DOHH2 (cell line): ENCODE data around the gene TBL2.
"Not testable (repeated sequence)": the region's sequence is repeated elsewhere in the genome, so short reads cannot be mapped to it uniquely, and the experiment has no call there.

Experiments used
- H3F3A ChIP-seq: fragments of 200-600 bp; sonication (generic), shearing (Covaris generic); 2 replicates; pipeline ENCODE4 v1.6.0; 2016; ENCODE audit warnings: antibody characterized with exemption, mild to moderate bottlenecking; ENCODE audit not compliant: control insufficient read depth, insufficient read depth
- H3K27ac ChIP-seq: fragments of 200-600 bp; sonication (generic); 2 replicates; pipeline ENCODE4 v1.5.1; 2014; ENCODE audit warnings: low read depth, mild to moderate bottlenecking, low read length, moderate library complexity
- H3K27me3 ChIP-seq: fragments of 200-600 bp; sonication (generic); 2 replicates; pipeline ENCODE4 v1.6.1; 2014; ENCODE audit warnings: mild to moderate bottlenecking, low read length, mixed read lengths; ENCODE audit not compliant: control insufficient read depth
- H3K36me3 ChIP-seq: fragments of 200-600 bp; sonication (generic); 2 replicates; pipeline ENCODE4 v1.6.1; 2014; ENCODE audit warnings: mild to moderate bottlenecking, low read length, moderate library complexity, mixed read lengths; ENCODE audit not compliant: control insufficient read depth
- H3K4me1 ChIP-seq: fragments of 200-600 bp; sonication (generic); 2 replicates; pipeline ENCODE4 v1.6.1; 2014; ENCODE audit warnings: mild to moderate bottlenecking, low read length, mixed read lengths; ENCODE audit not compliant: control insufficient read depth
- H3K4me2 ChIP-seq: fragments of 200-600 bp; sonication (generic); 2 replicates; pipeline ENCODE4 v1.6.0; 2014; ENCODE audit warnings: mild to moderate bottlenecking, low read length, moderate library complexity
- H3K4me3 ChIP-seq: fragments of 200-600 bp; sonication (generic); 2 replicates; pipeline ENCODE4 v1.5.1; 2014; ENCODE audit warnings: mild to moderate bottlenecking, low read length, mixed read lengths
- H3K79me2 ChIP-seq: fragments of 200-600 bp; sonication (generic); 2 replicates; pipeline ENCODE4 v1.6.1; 2014; ENCODE audit warnings: mild to moderate bottlenecking, low read length, mixed read lengths; ENCODE audit not compliant: control insufficient read depth
- H3K9me2 ChIP-seq: fragments of 200-600 bp; sonication (generic); replicated peaks from 2 replicates; pipeline ENCODE4 v1.6.1; 2014; ENCODE audit warnings: mild to moderate bottlenecking, low read length, mixed read lengths; ENCODE audit not compliant: control insufficient read depth
- H3K9me3 ChIP-seq: fragments of 200-600 bp; sonication (generic); 2 replicates; pipeline ENCODE4 v1.6.1; 2014; ENCODE audit warnings: antibody characterized with exemption, low read length, mixed read lengths; ENCODE audit not compliant: control insufficient read depth, insufficient read depth
- H4K20me1 ChIP-seq: fragments of 200-600 bp; sonication (generic); 2 replicates; pipeline ENCODE4 v1.6.0; 2014; ENCODE audit warnings: low read depth, mild to moderate bottlenecking, antibody characterized with exemption, low read length, moderate library complexity; ENCODE audit not compliant: control insufficient read depth, insufficient read depth
- CTCF ChIP-seq: fragments of 200-600 bp; sonication (generic); IDR thresholded peaks from one replicate; pipeline ENCODE4 v1.5.1; 2014; ENCODE audit warnings: antibody characterized with exemption, mild to moderate bottlenecking, low read depth, low read length; ENCODE audit not compliant: poor library complexity, severe bottlenecking
- EZH2phosphoT487 ChIP-seq: fragments of 200-600 bp; sonication (generic); IDR thresholded peaks from 2 replicates; pipeline ENCODE4 v1.6.1; 2017; ENCODE audit warnings: borderline replicate concordance, mild to moderate bottlenecking, antibody characterized with exemption, low read length, moderate library complexity, mixed read lengths

TBL2 gene

DNA sequence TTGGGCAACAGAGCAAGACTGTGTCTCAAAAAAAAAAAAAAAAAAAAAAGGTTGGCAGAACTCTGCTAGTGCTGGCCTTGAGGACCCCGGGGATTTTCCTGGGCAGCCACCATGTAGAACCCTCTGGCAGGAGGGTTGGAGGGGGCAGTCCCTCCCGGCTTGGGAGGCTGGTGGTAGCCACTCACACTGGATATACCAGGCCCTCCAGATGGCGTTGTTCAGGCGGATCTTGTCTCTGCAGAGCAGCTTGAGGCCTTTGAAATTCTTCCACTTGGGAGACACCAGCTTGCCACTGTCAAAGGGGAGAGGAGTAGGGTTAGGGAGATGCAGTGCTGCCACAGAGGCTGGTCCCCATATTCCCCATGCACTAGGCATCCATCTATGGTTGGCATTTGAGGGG lies 37.5 kb upstream of the TBL2 start:
- no peaks in the 10 kb centered on the region for H4K20me1 ChIP-seq
- peaks cover 22% of the 10 kb centered on the region for H3K27me3 ChIP-seq
- H3K27ac ChIP-seq: no peak overlapping the region
- H3K79me2 ChIP-seq: no peaks in the 10 kb centered on the region
- no peaks in the 10 kb centered on the region for H3K9me2 ChIP-seq
- no peaks in the 10 kb centered on the region for H3F3A ChIP-seq
- H3K36me3 ChIP-seq: no peaks in the 10 kb centered on the region
- no peak for TF ChIP-seq EZH2phosphoT487
- TF ChIP-seq CTCF: no peak
- H3K9me3 ChIP-seq: no peaks in the 10 kb centered on the region
- H3K4me1 ChIP-seq: no peaks in the 10 kb centered on the region
- no peak overlapping the region for H3K4me3 ChIP-seq
- no peak overlapping the region for H3K4me2 ChIP-seq

- H3F3A ChIP-seq, H3K9me3 ChIP-seq, H3K79me2 ChIP-seq, H3K27ac ChIP-seq, H3K4me2 ChIP-seq, H4K20me1 ChIP-seq, H3K4me1 ChIP-seq, H3K36me3 ChIP-seq, H3K9me2 ChIP-seq, H3K4me3 ChIP-seq: not testable (repeated sequence)
- peaks cover 26% of the 10 kb centered on the region for H3K27me3 ChIP-seq
These were observed 36.6 kb upstream of the TBL2 start for GRCh38 chr7:73614937-73615336.

- no peak overlapping the region for H3K27ac ChIP-seq
- no peaks in the 10 kb centered on the region for H3K9me2 ChIP-seq
- H3K4me2 ChIP-seq: no peak overlapping the region
- no peaks in the 10 kb centered on the region for H4K20me1 ChIP-seq
- peaks cover 28% of the 10 kb centered on the region for H3K27me3 ChIP-seq
- no peaks in the 10 kb centered on the region for H3K79me2 ChIP-seq
- H3K36me3 ChIP-seq: no peaks in the 10 kb centered on the region
- H3K4me3 ChIP-seq: no peak overlapping the region
- H3K4me1 ChIP-seq: no peaks in the 10 kb centered on the region
- TF ChIP-seq CTCF (no peak), EZH2phosphoT487 (no peak)
- H3K9me3 ChIP-seq: no peaks in the 10 kb centered on the region
- H3F3A ChIP-seq: no peaks in the 10 kb centered on the region
These were observed 35.8 kb upstream of the TBL2 start for GRCh38 chr7:73613954-73614735.

- H3F3A ChIP-seq: no peaks in the 10 kb centered on the region
- H3K4me1 ChIP-seq: no peaks in the 10 kb centered on the region
- peaks cover 28% of the 10 kb centered on the region for H3K27me3 ChIP-seq
- H3K9me2 ChIP-seq: no peaks in the 10 kb centered on the region
- TF ChIP-seq CTCF: no peak
- no peak for TF ChIP-seq EZH2phosphoT487
- H3K27ac ChIP-seq: no peak overlapping the region
- no peaks in the 10 kb centered on the region for H4K20me1 ChIP-seq
- no peak overlapping the region for H3K4me2 ChIP-seq
- H3K36me3 ChIP-seq: no peaks in the 10 kb centered on the region
- no peaks in the 10 kb centered on the region for H3K79me2 ChIP-seq
- no peak overlapping the region for H3K4me3 ChIP-seq
- H3K9me3 ChIP-seq: no peaks in the 10 kb centered on the region
These were observed 34.4 kb upstream of the TBL2 start for GRCh38 chr7:73612598-73613269.
